Measurements from ENCODE around the gene LRRN4CL.

DNA sequence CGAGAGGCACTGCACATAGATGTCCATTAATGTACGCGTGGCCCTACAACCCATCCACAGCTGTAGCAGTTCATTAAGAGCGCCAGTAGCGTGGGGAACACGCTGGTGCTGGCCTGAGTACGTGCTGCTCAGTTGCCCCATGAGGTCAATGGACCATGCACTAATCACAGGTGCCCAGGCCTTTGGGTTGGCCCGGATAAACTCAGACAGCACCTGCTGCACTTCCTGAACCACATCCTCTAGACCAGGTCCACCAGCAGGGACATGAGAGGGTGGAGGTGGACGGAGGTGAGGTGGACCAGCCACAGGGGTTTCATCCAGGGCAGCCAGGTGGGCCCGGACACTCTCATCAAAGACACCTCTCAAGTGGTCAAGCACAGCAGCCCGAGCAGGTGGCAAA lies 39.8 kb downstream of the LRRN4CL start:
- TF ChIP-seq RFX5 (IDR thresholded peaks at IDR 0.05; ENCODE audit: borderline replicate concordance, low read depth, low read length) (no peak), EGR1 (IDR thresholded peaks at IDR 0.05; ENCODE audit: borderline replicate concordance, low read depth, low read length) (no peak), EP300 (IDR thresholded peaks at IDR 0.05; ENCODE audit: borderline replicate concordance in 1 of 2, low read depth in 2 of 2, low read length in 2 of 2) (no peak)
- TF ChIP-seq, protein P1, sequence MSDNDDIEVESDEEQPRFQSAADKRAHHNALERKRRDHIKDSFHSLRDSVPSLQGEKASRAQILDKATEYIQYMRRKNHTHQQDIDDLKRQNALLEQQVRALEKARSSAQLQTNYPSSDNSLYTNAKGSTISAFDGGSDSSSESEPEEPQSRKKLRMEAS (IDR thresholded peaks at IDR 0.05): no peak
- TF ChIP-seq, protein P2, sequence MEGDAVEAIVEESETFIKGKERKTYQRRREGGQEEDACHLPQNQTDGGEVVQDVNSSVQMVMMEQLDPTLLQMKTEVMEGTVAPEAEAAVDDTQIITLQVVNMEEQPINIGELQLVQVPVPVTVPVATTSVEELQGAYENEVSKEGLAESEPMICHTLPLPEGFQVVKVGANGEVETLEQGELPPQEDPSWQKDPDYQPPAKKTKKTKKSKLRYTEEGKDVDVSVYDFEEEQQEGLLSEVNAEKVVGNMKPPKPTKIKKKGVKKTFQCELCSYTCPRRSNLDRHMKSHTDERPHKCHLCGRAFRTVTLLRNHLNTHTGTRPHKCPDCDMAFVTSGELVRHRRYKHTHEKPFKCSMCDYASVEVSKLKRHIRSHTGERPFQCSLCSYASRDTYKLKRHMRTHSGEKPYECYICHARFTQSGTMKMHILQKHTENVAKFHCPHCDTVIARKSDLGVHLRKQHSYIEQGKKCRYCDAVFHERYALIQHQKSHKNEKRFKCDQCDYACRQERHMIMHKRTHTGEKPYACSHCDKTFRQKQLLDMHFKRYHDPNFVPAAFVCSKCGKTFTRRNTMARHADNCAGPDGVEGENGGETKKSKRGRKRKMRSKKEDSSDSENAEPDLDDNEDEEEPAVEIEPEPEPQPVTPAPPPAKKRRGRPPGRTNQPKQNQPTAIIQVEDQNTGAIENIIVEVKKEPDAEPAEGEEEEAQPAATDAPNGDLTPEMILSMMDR (IDR thresholded peaks at IDR 0.05; ENCODE audit: control extremely low read depth in 1 of 3, insufficient read depth in 1 of 3, low read depth in 1 of 3, low read length in 3 of 3): no peak

All from H1 (cell line).